GM12864 (cell line): ENCODE measurements around the gene RIMBP2.

Experiments used
- DNase-seq: peaks from one replicate; pipeline ENCODE4 v3.0.0-alpha.2; 2011; ENCODE audit warnings: low read depth
- H3K4me3 ChIP-seq: 2 replicates; pipeline ENCODE4 v1.5.1; 2011; ENCODE audit warnings: mild to moderate bottlenecking, low read depth, low read length, control low read depth
- TF ChIP-seq, protein P1 (sequence below): IDR thresholded peaks from 2 replicates; pipeline ENCODE4 v1.5.1; 2011; ENCODE audit warnings: low read depth, mild to moderate bottlenecking, moderate library complexity, low read length, control low read depth, inconsistent platforms; ENCODE audit errors: missing control alignments

RIMBP2 gene

DNA sequence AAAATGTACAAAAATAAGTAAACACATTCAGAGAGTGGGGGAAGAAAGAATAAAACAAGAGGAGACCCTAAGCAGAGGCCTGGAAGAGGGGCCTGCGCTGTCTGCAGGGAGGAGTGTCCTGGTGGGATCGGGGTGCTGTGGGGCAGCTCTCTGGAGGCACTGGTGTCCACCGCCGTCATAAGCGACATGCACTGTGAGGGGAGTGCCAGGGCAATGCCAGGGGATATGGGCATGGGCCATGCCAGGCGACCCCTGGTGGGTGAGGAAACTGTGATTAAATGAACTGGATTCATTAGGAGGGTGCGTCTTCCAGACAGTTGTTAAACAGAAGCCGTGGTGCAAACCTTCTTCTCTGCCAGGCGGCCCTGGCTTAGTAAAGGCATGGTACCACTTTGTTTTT, 261.8 kb downstream of the RIMBP2 start:
- TF ChIP-seq, protein P1, sequence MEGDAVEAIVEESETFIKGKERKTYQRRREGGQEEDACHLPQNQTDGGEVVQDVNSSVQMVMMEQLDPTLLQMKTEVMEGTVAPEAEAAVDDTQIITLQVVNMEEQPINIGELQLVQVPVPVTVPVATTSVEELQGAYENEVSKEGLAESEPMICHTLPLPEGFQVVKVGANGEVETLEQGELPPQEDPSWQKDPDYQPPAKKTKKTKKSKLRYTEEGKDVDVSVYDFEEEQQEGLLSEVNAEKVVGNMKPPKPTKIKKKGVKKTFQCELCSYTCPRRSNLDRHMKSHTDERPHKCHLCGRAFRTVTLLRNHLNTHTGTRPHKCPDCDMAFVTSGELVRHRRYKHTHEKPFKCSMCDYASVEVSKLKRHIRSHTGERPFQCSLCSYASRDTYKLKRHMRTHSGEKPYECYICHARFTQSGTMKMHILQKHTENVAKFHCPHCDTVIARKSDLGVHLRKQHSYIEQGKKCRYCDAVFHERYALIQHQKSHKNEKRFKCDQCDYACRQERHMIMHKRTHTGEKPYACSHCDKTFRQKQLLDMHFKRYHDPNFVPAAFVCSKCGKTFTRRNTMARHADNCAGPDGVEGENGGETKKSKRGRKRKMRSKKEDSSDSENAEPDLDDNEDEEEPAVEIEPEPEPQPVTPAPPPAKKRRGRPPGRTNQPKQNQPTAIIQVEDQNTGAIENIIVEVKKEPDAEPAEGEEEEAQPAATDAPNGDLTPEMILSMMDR, result no peak
- DNase-seq, result no peak

DNA sequence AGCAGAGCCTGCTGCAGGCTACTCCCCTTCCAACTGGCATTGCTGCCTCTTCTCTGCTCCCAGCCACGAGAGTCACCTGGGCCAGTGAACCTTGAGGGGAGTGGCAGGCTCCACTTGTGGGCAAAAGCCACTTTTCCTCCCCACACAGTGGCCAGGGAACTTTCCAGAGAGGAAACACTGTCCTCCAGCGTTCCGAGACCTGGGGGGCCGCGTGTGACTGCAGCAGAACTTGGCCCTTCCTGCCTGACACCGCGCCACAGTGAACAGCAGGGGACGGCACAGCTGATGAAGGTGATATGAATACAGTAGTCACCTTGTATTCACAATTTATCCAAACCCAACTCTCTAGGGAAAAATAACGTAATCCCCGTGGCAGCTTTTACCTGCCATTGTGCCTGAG, 263.6 kb downstream of the RIMBP2 start:
- H3K4me3 ChIP-seq, result no peak overlapping the region
- DNase-seq, result no peak
- TF ChIP-seq, protein P1, result no peak

More for the DNA sequence above, 261.8 kb downstream of the RIMBP2 start:
- H3K4me3 ChIP-seq, result no peak overlapping the region

DNA sequence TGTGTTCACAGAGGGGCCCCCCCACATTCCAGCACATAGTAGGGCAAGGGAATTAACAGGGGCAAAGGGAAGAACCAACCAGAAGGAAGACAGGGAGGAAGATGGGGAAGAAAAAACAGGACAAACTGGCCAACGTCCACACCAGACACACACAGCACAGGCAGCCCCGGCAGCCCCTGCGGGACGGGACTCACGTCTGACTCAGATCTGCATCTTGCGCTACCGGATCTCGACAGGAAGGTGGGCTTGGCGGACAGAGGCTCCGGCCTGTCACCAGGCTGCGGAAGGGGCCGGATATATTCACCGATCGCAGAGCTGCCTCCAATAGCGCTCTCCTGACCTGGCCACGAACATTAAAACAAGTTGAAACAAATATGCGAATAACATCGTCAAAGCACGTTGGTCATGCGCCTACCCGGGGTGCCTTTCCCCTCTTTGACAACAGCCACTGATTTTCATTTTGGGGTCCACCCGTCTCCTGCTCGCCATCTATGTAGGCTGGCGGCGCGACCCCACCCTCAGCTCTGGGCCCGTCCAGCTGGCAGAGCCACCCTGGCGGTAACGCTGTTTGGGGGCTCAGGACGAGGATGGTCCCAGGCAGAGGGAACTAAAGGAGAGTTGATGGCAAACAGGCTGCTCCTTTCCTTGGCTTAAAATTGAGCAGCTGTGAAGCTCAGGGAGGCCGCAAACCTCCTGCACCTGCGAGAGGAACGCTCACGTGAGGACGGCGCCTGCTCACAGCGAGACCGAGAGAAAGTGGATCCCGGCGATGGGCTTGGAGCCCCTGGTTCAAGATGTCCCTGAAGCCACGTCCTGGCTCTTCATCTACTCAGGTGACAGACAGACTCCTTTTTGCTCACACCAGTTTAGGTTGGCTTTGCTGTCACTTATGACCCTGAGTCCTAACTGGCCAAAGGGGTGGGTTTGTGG, 264.8 kb downstream of the RIMBP2 start:
- TF ChIP-seq, protein P1, result no peak
- DNase-seq, result no peak
- H3K4me3 ChIP-seq, result no peak overlapping the region

- no peak for DNase-seq
- H3K4me3 ChIP-seq, result no peak overlapping the region
- TF ChIP-seq, protein P1, result no peak
These were observed 266.8 kb downstream of the RIMBP2 start for GRCh38 chr12:130449291-130449690.

DNA sequence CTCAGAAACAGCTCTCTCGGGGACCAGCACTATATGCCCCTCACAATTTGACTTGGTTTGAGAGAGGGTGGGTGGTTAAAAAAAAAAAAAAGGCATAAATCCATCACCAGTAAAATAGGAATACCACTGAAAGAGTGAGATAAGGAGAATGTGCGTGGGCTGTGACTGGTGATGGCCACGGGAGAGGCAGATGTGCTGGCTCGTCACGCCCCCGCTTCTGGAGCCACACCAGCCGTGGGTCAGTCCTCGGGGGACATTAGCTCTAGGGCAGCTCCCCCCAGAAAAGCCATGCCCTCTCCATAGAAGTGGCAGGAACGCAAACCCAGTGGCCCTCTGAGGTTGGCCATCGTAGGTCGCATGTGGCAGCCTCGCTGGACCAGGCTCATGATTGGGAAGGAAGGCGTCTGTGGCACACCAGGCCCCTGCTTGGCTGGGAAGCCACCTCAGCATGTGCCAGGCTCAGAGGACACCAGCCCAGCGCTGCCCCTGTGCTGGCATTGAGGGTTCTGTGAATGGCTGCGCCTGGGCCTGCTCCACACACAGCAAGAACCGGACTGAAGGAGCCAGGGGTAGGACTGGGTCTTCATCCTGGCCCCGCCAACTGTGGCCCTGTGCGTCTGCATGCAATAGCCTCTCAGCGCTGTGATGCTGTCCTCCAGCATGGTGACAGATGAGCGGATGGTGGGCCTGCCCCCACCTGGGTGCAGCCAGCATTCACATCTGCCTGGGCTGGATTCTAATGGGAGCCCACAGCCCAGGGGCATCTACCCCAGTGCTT, 267.9 kb downstream of the RIMBP2 start:
- no peak for DNase-seq
- TF ChIP-seq, protein P1, result no peak
- H3K4me3 ChIP-seq, result no peak overlapping the region

DNA sequence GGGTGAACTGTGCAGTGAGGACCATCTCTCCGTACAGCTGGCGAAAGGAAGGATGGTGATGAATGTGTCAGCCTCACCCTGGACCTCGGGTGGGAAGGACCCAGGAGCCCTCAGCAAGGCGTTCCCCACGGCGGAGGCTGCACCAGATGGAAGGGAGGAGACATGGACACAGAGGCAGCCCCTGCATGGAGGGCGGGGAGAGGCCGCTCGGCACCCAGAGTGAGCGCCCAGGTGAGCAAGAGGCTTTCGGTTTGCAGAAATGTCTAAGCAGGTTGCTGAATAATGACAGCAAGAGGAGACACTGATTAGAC, 268.5 kb downstream of the RIMBP2 start:
- no peak for DNase-seq
- no peak overlapping the region for H3K4me3 ChIP-seq
- TF ChIP-seq, protein P1, result no peak
